Stimulated activated CD4-positive, alpha-beta T cell treated with anti-CD3 and anti-CD28 coated beads, Interleukin-15, amount 100 ng/mL, for 24 hours (primary cell): Measurements from ENCODE around the gene PPIP5K2.
"Not testable (repeated sequence)": the region's sequence is repeated elsewhere in the genome, so short reads cannot be mapped to it uniquely, and the experiment has no call there.

Experiments
- DNase-seq: peaks from one replicate; pipeline ENCODE4 v3.0.0-alpha.2; 2020

PPIP5K2 gene

DNA sequence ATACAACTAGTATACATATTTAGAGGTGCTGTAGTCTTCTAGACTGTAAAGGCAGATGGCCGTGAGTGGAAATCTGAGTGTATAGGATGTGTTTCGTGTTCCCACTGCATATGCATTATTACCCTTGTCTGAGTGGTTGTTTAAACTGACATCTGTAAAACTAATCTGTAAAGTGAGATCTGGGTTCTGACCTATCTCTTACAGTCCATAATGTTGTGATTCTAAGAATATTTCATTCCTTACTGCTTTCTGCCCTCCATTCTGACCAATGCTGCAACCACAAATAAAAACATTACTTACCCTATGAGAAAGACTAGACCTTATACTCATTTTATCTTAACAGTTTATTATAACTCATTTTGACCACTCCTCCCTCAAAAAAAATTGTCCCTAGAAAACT is 90.9 kb downstream of the PPIP5K2 start:
- no peak for DNase-seq

DNA sequence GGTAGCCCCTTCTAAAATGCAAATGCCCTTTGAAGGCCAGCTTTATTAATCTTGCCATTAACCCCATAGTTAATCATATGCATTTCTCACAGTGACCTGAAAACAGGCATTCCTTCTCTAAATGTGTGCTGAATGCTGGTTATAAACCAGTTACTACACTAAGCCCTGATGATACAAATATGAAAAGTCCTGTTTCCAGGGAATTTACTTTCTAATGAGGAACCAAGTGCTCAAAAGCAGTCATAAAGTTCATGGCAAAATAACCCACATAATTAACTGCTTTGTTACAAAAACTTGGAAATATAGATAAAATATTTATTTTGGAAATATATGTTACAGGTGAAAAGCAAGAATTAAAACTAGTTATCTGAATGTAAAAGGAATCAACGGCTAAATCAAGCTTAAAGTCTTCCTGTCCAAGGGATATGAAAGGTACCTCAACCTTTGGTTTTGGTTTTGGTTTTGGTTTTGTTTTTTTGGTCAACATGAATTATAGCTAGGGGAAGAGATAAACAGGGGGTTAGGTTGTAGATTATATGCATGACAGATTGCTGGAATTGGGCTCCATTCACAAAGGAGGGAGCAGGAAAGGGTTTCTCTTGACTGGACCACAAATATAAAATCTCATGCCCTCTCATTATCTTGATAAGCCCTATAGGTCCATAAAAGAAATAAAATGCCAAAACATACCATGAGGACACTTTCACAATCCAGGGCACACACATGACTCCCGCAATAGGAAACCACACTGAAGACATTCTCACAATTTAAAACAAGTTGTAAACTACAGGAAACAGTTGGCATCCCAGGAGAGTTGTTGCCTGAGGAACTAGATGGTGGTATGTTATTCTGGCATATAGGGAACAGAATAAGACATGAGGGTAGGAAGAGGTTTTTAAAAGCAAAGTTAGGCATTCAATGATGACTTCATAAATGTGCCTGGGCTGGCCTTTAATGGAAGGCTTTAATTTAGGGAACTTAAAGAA is 91.8 kb downstream of the PPIP5K2 start:
- DNase-seq: no peak

DNA sequence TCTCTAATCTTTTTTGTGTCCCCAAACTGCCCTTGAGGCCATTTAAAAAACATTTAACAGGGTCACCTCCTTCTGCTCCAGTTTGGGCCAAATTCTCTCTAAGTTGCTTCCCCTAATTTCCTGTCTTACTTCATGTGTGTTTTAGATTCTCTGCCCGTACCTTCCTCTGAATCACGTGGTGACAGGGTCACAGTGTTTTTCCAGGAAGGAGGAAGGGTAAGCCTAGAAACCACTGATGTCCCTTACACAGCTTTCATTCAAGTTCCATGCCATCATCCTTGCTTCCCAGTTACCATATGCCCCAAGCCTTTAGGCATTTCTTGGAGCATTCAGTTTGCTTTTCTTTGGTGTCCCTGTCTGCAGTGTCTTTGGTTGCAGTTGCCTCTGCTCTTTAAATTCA is 96.0 kb downstream of the PPIP5K2 start:
- DNase-seq: no peak

DNA sequence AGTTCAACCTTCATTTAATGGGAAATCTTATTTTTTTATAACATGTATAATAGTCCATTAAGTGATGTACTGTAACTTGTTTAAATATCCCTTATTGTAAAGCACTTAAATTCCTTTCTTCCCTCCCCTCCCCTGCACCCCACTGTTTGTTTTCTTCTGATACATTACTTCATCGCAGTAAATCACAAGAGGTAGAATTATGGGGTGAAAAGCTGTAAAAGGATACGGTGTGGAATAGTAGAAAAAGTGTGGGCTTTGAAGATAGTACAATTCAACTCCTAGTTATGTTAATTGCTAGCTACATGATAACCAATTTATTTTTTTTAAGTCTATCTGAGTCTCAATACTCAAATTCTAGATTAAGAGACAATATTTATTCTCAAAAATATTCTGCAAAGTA is 96.6 kb downstream of the PPIP5K2 start:
- no peak for DNase-seq

DNA sequence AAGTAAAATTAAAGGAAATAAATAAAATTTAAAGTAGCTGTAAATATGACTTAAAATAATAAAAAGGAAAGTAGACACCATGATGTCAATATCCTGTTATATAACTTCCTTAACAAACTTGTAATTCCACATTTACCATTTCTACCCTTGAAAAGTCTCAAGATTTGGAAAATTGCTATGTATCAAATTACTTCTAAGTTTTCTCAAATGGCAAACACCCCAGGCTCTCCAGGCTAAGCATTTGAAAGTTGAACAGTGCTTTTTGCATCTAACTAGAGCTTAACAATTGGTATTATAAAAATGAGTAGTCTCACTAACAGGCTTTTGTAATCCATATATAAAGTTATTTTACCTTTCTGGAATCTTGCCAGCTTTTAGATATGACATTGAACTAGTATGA is 97.0 kb downstream of the PPIP5K2 start:
- DNase-seq: no peak

DNA sequence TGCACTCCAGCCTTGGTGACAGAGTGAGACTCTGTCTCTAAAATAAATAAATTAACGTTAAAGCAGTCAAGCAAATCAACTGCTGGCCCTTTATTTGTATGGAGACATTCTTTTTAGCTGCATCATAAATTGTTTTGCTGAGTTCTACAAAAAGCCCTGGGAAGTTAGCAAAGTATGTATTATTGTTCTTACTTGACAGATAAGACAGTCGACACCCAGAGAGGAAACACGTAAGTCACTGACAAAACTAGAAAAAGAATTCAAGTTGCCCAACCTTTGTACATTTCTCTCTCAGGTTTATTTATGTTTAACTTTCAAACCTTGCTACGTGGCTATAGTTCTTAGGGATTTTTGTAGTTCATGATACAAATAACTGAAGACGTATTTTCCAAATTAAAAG is 98.1 kb downstream of the PPIP5K2 start:
- no peak for DNase-seq

DNA sequence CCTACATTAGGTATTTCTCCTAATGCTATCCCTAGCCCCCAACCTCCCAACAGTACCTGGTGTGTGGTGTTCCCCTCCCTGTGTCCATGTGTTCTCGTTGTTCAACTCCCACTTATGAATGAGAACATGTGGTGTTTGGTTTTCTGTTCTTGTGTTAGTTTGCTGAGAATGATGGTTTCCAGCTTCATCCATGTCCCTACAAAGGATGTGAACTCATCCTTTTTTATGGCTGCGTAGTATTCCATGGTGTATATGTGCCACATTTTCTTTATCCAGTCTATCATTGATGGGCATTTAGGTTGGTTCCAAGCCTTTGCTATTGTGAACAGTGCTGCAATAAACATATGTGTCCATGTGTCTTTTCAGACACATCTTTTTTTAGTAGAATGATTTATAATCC is 99.0 kb downstream of the PPIP5K2 start:
- DNase-seq: not testable (repeated sequence)

DNA sequence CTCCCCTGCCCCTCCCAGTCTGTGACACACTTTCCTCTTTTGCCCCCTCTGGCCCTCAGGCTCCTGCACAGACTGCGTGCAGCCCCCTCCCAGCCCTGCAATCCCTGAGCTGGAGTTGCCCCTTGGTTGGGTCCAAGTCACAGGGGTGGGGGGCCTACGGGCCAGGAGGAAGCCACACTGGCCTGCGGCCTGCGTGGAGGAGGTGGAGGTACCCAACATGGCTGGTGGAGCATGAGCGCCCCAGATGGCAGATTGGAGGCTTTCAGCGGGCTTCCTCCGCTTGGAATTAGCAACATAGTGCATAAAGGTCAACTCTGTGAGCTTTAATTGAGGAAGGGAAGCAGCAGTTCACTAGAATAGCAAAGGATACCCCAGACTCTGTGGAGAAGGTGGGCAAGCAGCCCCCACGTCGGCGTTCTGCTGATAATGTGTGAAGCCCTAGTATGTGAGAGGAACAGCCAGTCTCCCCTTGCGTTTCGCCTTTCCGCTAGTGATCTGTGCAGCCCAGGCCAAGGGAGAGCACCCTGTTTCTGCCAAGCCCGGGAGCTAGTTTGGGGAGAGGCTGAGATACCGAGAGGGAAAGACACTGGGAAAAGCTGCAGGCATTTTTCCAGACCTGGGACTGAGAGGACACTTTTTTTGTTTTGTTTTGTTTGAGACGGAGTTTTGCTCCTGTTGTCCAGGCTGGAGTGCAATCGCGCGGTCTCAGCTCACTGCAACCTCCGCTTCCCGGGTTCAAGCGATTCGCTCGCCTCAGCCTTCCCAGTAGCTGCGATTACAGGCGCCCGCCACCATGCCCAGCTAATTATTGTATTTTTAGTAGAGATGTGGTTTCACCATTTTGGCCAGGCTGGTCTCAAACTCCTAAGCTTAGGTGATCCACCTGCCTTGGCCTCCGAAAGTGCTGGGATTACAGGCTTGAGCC is 103.2 kb downstream of the PPIP5K2 start:
- no peak for DNase-seq

DNA sequence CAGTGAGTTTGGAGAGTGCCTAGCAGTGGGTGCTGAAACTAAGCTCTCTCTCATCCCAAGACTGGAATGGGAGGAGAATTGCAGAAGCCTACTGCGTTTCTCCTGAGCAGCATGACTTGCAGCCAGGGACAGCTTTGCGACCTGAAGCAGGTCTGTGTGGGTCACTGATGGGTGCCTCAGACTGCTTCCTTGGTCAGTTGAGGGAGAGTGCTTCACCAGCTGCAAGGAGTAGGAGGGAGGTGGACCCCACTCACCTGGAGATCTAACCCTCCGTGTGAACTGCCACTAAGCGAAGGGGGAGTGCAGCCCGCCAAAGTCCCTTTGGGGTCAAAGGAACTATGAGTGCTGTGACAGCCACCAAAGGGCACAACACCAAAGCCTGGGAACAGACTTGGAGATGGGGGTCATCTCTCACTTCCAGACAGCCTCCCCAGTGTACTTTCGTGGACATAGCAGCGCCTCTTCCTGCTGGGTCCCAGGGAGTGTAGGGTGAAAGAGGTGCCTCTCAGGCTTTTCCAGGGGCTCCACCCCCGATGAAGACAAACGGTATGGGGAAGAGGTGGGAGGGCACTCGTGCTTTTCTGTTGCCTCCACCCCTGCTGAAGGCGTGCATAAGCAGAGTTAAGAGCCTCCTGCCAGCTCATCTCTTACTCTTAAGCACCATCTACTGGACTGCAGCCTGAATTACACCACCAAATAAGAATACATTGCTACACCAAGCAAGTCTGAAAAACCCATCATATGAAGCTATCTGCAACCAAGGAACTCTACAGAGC is 104.2 kb downstream of the PPIP5K2 start:
- DNase-seq: peak; percentile 44

DNA sequence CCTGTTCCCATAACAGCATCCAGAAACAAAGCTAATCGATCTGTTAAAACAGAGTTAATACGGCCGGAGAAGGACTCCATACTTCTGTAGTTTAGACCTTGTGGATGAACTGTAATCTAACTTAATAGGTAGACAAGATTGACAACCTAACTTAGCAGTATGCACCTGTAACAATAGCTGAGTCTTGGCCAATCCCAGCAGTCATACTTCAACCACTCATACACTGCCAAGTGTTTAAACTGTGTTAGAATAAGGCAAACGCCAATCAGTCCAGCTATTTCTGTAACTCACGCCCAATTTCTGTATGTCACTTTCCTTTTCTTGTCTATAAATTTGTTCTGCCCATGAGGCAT is 104.8 kb downstream of the PPIP5K2 start:
- no peak for DNase-seq

DNA sequence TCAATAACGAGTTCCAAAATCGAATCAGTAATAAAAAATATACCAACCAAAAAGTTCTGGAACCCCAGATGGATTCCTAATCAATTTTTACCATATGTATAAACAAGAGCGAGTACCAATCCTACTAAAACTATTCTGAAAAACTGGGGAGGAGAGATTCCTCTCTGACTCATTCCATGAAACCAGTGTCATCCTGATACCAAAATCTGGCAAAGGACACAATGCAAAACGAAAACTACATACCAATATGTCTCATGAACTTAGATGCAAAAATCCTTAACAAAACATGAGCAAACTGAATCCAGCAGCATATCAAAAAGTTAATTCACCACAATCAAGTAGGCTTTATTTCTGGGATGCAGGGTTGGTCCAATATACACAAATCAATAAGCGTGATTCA is 108.0 kb downstream of the PPIP5K2 start:
- no peak for DNase-seq

DNA sequence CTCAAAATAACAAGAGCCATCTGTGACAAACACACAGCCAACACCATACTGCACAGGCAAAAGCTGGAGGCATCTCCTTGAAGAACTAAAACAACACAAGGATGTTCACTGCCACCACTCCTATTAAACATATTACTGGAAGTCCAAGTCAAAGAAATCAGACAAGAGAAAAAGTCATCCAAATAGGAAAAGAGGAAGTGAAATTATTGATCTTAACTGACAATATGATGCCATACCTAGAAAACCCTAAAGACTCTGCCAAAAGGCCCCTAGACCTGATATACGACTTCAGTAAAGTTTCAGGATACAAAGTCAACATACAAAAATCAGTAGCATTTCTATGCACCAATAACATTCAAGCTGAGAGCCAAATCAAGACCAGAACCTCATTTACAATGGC is 108.5 kb downstream of the PPIP5K2 start:
- no peak for DNase-seq

DNA sequence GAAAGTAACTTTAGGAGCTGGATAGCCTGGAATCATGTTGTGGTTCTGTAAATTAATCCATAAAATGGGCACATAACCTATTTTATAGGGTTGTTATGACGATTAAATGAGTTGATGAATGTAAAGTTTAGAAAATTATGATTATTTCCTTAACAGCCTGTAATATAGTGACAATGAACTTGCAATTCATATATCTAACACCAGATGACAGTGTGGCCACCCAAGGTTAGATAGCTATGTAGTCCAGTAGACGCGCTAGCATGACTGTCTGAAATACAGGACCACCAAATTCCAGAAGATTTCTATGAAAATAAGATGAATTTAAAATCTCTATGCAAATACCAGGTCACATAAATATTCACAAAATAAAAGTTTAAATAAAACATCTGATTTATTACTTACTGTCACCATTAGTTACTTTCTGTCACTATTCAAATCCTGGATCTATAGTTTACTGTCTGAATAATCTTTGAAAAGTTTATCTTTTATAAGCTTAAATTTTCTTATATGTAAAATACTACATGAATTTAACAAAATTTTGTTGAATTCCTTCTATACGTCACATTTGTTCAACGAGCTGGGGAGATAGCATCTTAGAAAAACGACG is 112.4 kb downstream of the PPIP5K2 start:
- peak; percentile 12 for DNase-seq

DNA sequence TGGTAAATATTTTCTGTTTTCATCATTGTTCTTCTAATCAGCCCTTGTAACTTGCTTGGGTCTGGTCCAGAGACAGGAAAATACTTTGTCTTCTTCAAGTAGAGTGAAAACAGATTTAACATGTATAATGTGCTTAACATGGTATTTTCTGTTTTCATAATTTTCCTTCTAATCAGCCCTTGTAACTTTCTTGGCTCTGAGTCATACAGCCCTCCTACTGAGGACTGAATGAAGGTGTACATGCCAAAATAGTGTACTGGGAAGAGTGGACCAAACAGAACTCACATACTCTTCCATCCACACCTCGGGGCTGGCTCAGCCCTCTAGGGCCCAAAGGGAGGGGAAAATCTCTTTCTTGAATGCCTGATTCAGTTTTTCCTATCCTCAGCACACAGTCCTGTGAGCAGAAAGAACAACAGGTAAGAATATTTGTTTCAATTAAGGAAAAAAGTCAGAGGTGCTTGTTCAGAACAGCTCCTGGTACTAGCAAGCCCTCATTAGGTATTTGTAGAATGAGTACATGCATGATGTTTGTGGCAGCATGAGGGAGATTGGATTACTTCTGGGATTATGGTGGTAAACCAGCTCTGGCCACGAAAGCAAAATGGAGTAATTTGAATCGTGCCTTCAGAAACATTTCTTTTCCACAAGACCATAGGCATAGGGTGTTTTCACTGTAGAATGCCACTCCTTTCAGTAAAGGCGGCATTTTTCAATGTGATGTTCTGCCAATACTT is 114.3 kb downstream of the PPIP5K2 start:
- DNase-seq: no peak

DNA sequence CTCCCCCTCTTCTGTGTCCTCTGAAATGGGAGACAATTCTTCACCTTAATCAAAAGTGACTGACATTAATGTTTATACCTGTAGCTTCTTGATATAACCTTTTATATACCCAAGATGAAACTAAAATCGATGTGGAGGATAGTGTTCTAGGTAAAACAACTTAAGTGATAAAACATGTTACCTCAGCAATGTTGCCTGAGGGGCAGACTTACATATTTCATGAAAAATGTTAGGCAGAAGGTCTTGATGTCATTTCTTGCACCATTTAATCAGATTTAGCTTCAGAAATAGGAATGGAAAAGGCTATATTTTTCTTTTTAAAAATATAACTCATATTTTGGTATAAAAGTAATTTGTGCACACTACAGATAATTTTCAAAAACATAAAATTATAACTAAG is 115.8 kb downstream of the PPIP5K2 start:
- no peak for DNase-seq

DNA sequence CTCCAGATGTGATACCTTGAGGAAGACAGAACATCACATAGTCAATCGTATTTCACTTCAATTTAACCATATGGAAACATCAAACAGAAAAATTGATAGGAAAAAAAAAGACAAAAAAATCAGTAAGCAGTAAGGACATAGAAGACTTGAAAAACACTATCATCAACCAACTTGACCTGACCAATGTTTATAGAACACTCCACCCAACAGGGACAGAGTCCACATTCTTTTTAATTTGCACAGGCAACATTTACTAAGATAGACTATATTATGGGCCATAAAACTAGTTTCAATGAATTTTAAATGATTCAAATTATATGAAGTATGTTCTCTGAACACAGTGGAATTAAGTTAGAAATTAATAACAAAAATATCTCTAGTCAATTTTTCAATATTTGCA is 117.7 kb downstream of the PPIP5K2 start:
- no peak for DNase-seq

DNA sequence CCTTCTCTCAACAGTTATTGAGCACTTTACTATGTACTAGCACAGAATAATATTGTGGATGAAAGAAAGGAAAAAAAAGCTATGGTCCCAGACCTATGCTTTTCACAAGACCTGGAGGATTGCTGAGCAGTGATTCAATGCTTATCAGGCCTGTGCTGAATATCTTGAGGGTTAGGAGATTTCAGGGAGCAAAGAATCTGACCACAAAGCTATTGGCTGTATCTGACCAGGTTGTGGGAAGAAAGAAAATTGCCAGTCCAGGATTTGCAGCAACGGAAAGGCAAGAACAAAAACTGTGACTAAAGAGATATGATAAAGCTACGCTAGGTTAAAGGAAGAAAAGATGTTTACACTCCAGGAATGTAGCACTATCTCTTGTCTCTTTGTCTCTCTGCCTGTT is 123.6 kb downstream of the PPIP5K2 start:
- DNase-seq: no peak

DNA sequence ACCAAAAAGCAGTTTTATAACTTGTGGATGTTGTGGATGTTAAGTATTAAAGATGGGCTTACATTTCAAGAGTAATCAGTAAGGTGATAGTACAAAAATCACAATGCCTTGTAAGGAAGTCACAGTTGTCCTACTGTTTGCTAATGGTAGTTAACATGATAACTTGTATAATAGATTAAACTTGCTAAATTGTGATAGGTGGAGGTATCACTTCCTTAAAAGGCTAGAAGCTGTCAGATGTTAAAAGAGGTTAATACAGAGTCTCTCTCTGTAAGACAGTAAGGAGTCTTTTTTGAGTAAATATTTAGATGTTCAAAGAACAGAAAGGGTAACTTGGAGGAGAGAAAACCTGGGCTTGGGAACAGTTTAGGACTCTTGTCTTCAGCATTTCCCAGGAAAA is 124.3 kb downstream of the PPIP5K2 start:
- DNase-seq: no peak

DNA sequence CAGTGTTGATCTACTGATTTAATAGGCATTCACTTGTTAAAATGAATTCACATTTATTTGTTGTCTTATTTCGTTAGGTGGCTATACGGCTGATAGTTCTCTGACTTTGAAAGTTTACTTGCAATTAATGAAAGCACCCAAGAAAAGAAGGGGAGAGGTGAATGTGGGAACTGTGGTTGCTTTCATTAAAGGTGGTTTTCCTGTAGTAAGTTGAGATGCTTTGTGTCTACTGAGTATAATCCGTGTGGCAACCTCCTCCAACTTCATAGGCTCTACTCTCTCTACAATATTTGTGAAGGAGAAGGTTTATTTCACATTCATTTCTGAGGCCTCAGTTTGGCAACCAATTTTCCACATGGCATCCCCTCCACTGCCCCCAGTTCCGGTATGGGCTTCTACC is 125.7 kb downstream of the PPIP5K2 start:
- no peak for DNase-seq

DNA sequence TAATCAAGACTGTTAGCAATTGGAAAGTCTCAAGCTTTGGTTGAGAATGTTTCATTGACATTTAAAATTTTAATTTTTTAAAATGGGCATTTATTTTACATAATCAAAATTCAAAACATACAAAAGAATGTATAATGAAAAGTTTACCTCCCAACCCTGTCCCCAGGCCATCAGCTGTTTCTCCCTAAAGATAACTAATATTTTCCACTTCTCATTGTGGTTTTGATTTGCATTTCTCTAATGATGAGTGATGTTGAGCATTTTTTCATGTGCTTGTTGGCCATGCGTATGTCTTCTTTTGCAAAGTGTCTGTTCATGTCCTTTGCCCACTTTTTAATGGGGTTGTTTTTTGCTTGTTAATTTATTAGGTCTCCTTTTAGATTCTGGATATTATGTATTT is 127.0 kb downstream of the PPIP5K2 start:
- no peak for DNase-seq

DNA sequence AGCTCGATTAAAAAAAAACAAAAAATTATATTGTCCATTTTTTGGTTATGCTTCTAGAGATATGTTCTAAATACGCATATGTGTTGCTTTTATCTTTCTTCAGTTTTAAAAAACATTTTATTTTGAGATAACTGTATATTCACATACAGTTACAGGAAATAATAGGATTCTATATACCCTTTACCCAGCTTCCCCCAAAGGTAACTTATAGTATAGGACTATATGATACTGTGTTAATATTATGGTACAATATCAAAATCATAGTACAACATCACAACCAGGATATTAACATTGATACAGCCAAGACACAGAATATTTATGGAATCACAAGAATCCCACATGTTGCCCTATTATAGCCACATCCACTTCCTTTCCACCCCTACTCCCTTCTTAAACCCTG is 129.0 kb downstream of the PPIP5K2 start:
- DNase-seq: no peak

DNA sequence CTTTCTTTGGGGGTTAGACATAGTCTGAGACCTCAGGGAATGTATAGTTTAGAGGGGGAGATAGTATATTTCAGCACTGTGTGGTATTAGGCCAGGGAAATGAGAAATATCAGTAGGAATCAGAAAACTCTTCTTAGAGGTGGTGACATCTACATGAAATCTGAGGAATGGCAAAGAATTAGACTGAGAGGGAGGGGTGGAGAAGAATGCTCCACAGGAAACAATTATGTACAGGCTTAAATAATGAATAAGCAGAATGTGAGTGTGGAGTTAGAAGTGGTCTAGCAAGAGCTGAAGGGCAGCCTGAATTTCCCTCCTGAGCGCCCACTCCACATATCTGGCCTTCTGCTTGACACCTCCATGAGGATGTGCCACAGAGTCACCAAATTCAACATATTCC is 134.8 kb downstream of the PPIP5K2 start:
- DNase-seq: no peak
